GM12891 (cell line): ENCODE results near the gene ARPP21.

Experiments used
- PAX5 ChIP-seq: IDR thresholded peaks from 2 replicates; pipeline ENCODE4 v1.6.1; 2011; ENCODE audit warnings: low read length, moderate library complexity, mild to moderate bottlenecking; ENCODE audit not compliant: insufficient read depth, severe bottlenecking
- POLR2A ChIP-seq: IDR thresholded peaks from 2 replicates; pipeline ENCODE4 v1.6.1; 2011; ENCODE audit warnings: low read depth, low read length, control low read depth
- POLR2AphosphoS5 ChIP-seq: IDR thresholded peaks from 2 replicates; pipeline ENCODE4 v1.6.1; 2011; ENCODE audit warnings: low read depth, low read length, control low read depth

GRCh38 chr3:35722902-35723301 is 83.6 kb downstream of the ARPP21 start:
- no peak for TF ChIP-seq POLR2A
- no peak for TF ChIP-seq POLR2AphosphoS5
- TF ChIP-seq PAX5 = no peak
